Subcutaneous adipose tissue (tissue), 4 donors: ENCODE data around the gene ASF1A. TPM values are rescaled to one million over a fixed set of nuclear protein-coding genes. Genes with fewer than 3 reads are reported as not detected.

Experiments
- total RNA-seq, 4 donors: library from RNA; depleted of rRNA; stranded (reverse); fragments of >200 nt; gene quantifications; one replicate each; pipeline ENCODE4 v1.1.0, GENCODE V29; 2016
- TF ChIP-seq, protein P1 (sequence below): fragments of 450-650 bp; IDR thresholded peaks from one replicate; pipeline ENCODE4 v1.5.1; 2016; ENCODE audit warnings: low read depth, mild to moderate bottlenecking, control low read depth, antibody characterized with exemption, moderate library complexity

ASF1A gene
- total RNA-seq, 4 donors from 2014 or later = 5.3 to 11.4 (median 8.3) TPM

DNA sequence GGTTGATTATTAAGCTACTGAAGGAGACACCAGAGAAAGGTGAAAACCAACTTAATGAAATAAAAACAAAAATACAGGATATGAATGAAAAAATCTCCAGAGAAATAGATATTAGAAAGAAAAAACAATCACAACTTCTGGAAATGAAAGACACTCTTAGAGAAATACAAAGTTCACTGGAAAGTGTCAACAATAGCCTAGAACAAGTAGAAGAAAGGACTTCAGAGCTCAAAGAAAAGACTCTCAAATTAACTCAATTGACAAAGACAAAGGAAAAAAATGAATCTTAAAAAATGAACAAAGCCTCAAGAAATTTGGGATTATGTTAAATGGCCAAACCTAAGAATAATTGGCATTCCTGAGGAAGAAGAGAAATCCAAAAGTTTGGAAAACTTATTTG is 51.3 kb downstream of the ASF1A start:
- TF ChIP-seq, protein P1, sequence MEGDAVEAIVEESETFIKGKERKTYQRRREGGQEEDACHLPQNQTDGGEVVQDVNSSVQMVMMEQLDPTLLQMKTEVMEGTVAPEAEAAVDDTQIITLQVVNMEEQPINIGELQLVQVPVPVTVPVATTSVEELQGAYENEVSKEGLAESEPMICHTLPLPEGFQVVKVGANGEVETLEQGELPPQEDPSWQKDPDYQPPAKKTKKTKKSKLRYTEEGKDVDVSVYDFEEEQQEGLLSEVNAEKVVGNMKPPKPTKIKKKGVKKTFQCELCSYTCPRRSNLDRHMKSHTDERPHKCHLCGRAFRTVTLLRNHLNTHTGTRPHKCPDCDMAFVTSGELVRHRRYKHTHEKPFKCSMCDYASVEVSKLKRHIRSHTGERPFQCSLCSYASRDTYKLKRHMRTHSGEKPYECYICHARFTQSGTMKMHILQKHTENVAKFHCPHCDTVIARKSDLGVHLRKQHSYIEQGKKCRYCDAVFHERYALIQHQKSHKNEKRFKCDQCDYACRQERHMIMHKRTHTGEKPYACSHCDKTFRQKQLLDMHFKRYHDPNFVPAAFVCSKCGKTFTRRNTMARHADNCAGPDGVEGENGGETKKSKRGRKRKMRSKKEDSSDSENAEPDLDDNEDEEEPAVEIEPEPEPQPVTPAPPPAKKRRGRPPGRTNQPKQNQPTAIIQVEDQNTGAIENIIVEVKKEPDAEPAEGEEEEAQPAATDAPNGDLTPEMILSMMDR = no peak

DNA sequence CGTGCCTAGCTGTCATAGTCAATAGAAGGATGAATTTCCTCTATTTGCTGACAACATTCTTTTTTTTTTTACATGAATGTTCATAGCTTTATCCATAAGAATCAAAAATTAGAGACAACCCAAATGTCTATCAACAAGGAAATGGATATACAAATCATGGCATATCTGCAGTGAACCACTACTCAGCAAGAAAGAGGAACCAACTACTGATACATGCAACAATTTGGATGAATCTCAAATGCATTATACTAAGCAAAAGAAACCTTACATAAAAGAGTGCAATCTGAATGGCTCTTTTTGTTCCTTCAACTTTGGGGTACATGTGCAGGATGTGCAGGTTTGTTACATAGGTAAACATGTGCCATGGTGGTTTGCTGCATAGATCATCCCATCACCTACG is 58.7 kb downstream of the ASF1A start:
- TF ChIP-seq, protein P1 = no peak

DNA sequence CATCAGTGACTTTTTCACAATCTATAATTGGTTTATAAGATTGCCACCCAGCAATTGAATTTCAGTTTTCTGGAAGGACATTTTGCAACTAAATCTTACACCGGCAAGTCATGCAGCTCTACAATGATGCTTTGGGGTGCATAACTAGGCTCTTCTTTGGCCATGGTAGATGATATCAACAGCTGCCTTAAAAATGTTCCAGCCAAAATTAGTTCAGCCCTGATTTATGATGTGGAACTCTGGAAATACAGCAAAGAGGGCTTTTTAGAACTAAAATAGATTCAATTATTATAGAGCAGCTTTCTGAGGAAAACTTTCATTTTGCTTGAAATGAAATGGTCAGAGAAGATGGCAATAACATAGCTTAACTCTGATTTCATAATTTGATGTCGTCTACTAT is 59.4 kb downstream of the ASF1A start:
- TF ChIP-seq, protein P1 = no peak

Other genes starting within 250 kb of the ASF1A start
- 10 to 100 TPM; 12.2 to 17.6 (median 16.4) TPM for gene CEP85L, start 242.6 kb upstream of the ASF1A start, total RNA-seq
- gene MCM9, start 41.0 kb downstream of the ASF1A start, total RNA-seq = 10 to 100 TPM; 14.1 to 26.4 (median 16.3) TPM
- 1 to 10 TPM; 6.2 to 8.1 (median 7.1) TPM for gene FAM184A, start 184.5 kb downstream of the ASF1A start, total RNA-seq